ENCODE results near the gene NCKAP5. TPM values are rescaled to one million over a fixed set of nuclear protein-coding genes. Genes with fewer than 3 reads are reported as not detected.

The NCKAP5 gene
- polyA plus RNA-seq, 2 of the 4 experiments (the other 2 are of a cell fraction): 3.0 to 4.1 TPM

- DNase-seq (ENCODE audit: low read depth in 1 of 2, low spot score in 1 of 2) (no peak), ATAC-seq (no peak), FAIRE-seq (no peak)
- Histone ChIP-seq H3K27ac (no peak overlapping the region), H3K4me2 (no peak overlapping the region), H3K4me1 (no peaks in the 10 kb centered on the region), H3K4me3 (no peak overlapping the region), H3K9me3 (no peaks in the 10 kb centered on the region)
- CTCF ChIA-PET: no interaction called here
- WGBS (ENCODE audit: missing lambda C conversion rate): 71% methylated on average over 2 of the region's 2 CpGs
- TF ChIP-seq EHMT2 (IDR thresholded peaks at IDR 0.05; ENCODE audit: low read depth): no peak
- no peak for TF ChIP-seq HDAC2 (IDR thresholded peaks at IDR 0.05)
- TF ChIP-seq HOXB13 (CRISPR knock-in tag; IDR thresholded peaks at IDR 0.05; ENCODE audit: low read depth): no peak
- no peak for TF ChIP-seq ATOH8 (CRISPR knock-in tag; IDR thresholded peaks at IDR 0.05; ENCODE audit: low read depth)
- no peak for TF ChIP-seq CBX8 (IDR thresholded peaks at IDR 0.05)
- no peak for TF ChIP-seq PBX3 (IDR thresholded peaks at IDR 0.05)
- no peak for TF ChIP-seq RCOR1 (IDR thresholded peaks at IDR 0.05; ENCODE audit: low read depth, low read length)
- TF ChIP-seq RAD21 (conservative IDR thresholded peaks at IDR 0.05 in 1 of 2, IDR thresholded peaks at IDR 0.05 in 1 of 2): no peak
- TF ChIP-seq NR3C1 (IDR thresholded peaks at IDR 0.05): no peak
- TF ChIP-seq RFX5 (IDR thresholded peaks at IDR 0.05): no peak
- POLR2A ChIA-PET: no interaction called here
These were observed 779.2 kb downstream of the NCKAP5 start for GRCh38 chr2:132789066-132789465.

DNA sequence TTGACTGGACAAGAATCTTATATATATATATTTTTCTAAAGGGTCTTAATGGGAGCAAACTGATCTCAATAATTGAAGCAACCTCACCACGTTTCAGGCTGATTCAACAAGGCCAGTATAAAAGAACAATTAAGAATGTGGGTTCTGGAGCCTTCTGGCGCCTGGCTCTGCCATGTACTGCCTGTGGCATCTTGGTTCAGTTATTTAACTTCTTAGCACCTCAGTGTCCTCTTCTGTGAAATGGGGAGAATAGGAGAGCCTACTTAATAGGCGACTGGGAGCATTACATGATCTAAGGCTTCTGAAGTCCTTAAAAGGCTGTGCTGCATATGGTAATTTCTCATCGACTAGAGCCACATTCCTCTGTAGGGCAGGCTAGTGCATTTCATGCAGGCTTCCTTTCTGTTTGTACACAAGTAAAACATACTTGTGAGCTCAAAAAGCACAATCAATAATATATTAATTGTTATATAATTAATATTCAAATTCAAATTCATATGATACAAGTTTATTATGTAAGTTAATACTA, 779.9 kb downstream of the NCKAP5 start:
- FAIRE-seq (no peak), ATAC-seq (no peak), DNase-seq (ENCODE audit: low read depth in 1 of 2, low spot score in 1 of 2) (no peak)
- WGBS (ENCODE audit: missing lambda C conversion rate): 41% methylated on average over 4 of the region's 4 CpGs
- Histone ChIP-seq H3K4me2 (no peak overlapping the region), H3K4me3 (no peak overlapping the region), H3K9me3 (no peaks in the 10 kb centered on the region), H3K4me1 (no peaks in the 10 kb centered on the region), H3K27ac (no peak overlapping the region)
- TF ChIP-seq CHD2 (IDR thresholded peaks at IDR 0.05; ENCODE audit: low read length, partially characterized antibody) (no peak), JUNB (IDR thresholded peaks at IDR 0.05) (no peak), ZFP36 (IDR thresholded peaks at IDR 0.05; ENCODE audit: borderline replicate concordance, partially characterized antibody) (no peak), PHF8 (IDR thresholded peaks at IDR 0.05; ENCODE audit: borderline replicate concordance, low read depth) (no peak), HMGXB4 (CRISPR knock-in tag; IDR thresholded peaks at IDR 0.05; ENCODE audit: borderline replicate concordance) (no peak)
- ChIA-PET POLR2A (no interaction called here), CTCF (interaction anchor here (0.6 kb wide), 1 partner anchor 21 kb away, joined by 3 read pairs; no protein-coding TSS in a partner anchor)

GRCh38 chr2:132783883-132784282, 784.4 kb downstream of the NCKAP5 start:
- no peaks in the 10 kb centered on the region for H3K4me1 ChIP-seq
- no peak for TF ChIP-seq RFX5 (IDR thresholded peaks at IDR 0.05)
- TF ChIP-seq ELK1 (IDR thresholded peaks at IDR 0.05; ENCODE audit: low read depth, low read length): no peak
- no peak for TF ChIP-seq JUNB (IDR thresholded peaks at IDR 0.05)
- TF ChIP-seq HEYL (CRISPR knock-in tag; IDR thresholded peaks at IDR 0.05): no peak
- TF ChIP-seq TP53 (CRISPR knock-in tag; IDR thresholded peaks at IDR 0.05): no peak
- no peak for TF ChIP-seq ZNF302 (CRISPR knock-in tag; IDR thresholded peaks at IDR 0.05)
- TF ChIP-seq POLR2AphosphoS2 (conservative IDR thresholded peaks at IDR 0.05; ENCODE audit: low read length): no peak
- TF ChIP-seq GATA3 (IDR thresholded peaks at IDR 0.05; ENCODE audit: borderline replicate concordance): no peak
- FAIRE-seq (no peak), ATAC-seq (no peak), DNase-seq (ENCODE audit: low read depth in 1 of 2, low spot score in 1 of 2) (no peak)
- WGBS (ENCODE audit: missing lambda C conversion rate): 68% methylated on average over 9 of the region's 11 CpGs
- POLR2A ChIA-PET: no interaction called here
- no peak overlapping the region for H3K4me2 ChIP-seq
- no peaks in the 10 kb centered on the region for H3K9me3 ChIP-seq
- no peak overlapping the region for H3K4me3 ChIP-seq
- CTCF ChIA-PET: no interaction called here
- H3K27ac ChIP-seq: no peak overlapping the region

Data from A549 (cell line).